GM18505 (cell line): ENCODE results near the gene KSR2.

ENCODE experiments used
- ATAC-seq: cut with Tn5 transposase; IDR thresholded peaks from one replicate; pipeline ENCODE4 v1.9.1; 2021; ENCODE audit not compliant: unreplicated experiment
- POLR2A ChIP-seq: IDR thresholded peaks from 4 replicates; pipeline ENCODE4 v1.6.1; 2011; ENCODE audit warnings: borderline replicate concordance; ENCODE audit not compliant: insufficient read depth, insufficient read length; ENCODE audit errors: extremely low read depth

Gene KSR2

DNA sequence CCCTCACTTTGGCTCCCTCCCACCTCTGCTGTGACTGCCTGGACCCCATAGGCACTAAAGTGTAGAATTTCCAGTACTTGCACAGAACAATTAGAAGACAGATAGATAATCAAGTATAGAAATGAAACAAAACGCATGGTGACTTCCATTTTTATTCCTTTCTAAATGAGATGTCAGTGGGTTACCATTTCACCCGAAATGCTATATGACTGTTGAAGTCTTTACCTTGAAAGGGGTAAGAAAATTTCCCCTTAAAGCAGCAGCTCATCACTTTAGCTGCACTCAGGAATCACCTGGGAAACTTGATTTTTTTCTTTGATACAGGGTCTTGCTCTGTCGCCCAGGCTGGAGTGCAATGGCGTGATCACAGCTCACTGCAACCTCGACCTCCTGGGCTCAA, 12.5 kb upstream of the KSR2 start:
- TF ChIP-seq POLR2A, result no peak
- no peak for ATAC-seq

DNA sequence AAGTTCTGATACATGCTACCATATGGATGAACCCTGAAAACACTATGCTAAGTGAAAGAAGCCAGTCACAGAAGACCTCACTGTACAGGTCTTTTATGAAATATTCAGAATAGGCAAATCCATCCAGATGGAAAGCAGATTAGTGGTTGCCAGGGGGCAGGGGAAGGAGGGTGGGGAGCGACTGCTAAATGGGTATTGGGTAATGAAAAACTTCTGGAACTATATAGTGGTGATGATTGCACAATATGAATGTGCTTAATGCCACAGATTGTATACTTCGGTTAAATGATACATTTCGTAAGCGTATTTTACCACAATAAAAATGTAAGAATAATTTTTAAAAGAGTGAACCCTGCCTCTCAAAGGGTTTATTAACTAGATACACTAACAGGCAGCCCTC, 11.8 kb upstream of the KSR2 start:
- TF ChIP-seq POLR2A, result no peak
- ATAC-seq, result no peak

- no peak for TF ChIP-seq POLR2A
- ATAC-seq, result no peak
These were observed 8.6 kb upstream of the KSR2 start for GRCh38 chr12:117977373-117977772.

DNA sequence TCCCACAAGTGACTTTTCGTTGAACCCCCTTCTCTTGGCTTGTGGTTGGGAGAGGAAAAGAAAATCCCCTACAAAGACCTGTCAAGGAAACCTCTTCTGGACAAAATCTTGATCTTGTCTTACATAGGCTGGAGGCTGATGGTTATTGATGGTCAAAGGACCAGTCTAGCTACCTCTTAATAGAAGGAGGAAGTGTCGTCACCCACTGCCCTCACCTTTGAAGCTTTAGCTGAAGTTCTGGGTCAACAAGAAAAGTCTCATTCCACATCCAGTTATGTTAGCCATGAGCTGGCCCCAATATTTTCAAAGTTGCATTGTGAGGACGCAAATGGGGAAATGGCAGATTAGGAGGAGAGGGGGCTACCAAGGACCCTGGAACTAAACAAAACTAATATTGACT, 6.2 kb upstream of the KSR2 start:
- ATAC-seq, result no peak
- no peak for TF ChIP-seq POLR2A

- ATAC-seq, result no peak
- no peak for TF ChIP-seq POLR2A
These were observed 3.5 kb upstream of the KSR2 start for GRCh38 chr12:117972301-117972700.

GRCh38 chr12:117970334-117970733, 1.5 kb upstream of the KSR2 start:
- ATAC-seq, result no peak
- TF ChIP-seq POLR2A, result no peak

- ATAC-seq, result no peak
- no peak for TF ChIP-seq POLR2A
These were observed 520 bp downstream of the KSR2 start for GRCh38 chr12:117968151-117968789.

- TF ChIP-seq POLR2A, result no peak
- ATAC-seq, result no peak
These were observed 1.3 kb downstream of the KSR2 start for GRCh38 chr12:117967512-117967911.

GRCh38 chr12:117967043-117967442, 1.7 kb downstream of the KSR2 start:
- ATAC-seq, result no peak
- no peak for TF ChIP-seq POLR2A

DNA sequence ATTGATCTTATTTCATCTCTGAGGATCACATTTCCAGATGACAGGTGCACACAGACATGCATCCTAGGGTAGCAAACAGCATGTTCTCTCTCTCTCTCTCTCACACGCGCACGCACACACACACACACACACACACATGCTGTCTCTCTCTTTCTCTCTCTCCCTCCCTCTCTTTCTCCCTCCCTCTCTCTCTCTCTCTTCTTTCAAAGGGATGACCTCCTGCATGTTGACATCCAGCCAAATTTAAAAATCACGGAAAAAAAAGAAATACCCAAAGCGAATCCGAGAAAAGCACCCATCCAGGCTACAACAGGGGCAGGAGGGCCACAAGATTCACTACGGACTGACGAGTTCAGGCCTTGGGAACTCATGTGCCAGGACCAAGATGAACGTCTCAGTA, 2.3 kb downstream of the KSR2 start:
- TF ChIP-seq POLR2A, result no peak
- ATAC-seq, result no peak

DNA sequence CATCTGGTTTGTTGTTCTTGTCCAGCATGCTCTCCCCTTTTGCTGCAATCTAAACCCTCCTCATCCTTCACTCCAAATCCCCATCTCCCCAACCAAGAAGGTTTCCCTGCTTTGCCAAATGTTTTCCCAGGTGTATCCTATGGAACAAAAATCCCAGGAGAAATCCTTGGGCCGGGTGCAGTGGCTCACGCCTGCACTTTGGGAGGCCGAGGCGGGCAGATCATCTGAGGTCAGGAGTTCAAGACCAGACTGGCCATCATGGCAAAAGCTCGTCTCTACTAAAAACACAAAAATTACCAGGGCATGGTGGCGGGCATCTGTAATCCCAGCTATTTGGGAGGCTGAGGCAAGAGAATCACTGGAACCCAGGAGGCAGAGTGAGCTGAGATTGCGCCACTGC, 5.0 kb downstream of the KSR2 start:
- ATAC-seq, result no peak
- TF ChIP-seq POLR2A, result no peak

DNA sequence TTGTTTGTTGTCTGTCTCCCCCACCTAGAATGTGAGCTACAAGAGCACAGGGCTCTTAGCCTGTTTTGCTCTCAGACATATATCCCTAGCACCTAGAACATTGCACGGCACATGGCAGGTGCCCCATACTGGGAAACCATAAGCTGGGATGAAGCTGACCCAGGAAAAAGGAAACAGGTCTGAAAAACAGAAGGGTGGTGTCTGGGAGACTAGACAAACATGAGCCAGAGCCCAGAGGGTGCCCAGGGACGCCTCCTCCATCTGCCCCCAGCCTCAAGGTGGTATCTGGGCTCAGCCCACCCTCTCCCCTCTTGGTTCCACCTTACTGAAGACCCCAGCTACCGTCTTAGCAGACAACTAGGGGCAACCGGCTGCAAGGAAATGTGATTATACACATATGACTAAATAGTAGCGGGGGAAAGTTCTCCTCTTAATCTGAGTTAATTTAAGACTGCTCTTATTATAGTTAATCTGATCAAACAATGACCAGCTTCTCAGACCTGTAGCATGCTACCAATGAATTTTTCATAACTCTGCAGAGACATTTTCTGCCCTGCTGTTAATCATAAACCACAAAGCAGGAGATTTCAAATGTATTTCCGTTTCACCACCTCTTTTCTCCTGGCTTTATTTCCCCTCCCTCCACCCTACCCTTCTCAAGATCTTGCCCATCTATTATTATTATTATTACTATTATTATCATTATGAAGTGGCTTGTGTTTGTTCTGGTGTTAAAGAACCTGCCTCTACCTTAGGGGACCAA, 31.9 kb downstream of the KSR2 start:
- TF ChIP-seq POLR2A, result no peak
- ATAC-seq, result no peak

- TF ChIP-seq POLR2A, result no peak
- ATAC-seq, result no peak
These were observed 35.2 kb downstream of the KSR2 start for GRCh38 chr12:117933545-117933944.

DNA sequence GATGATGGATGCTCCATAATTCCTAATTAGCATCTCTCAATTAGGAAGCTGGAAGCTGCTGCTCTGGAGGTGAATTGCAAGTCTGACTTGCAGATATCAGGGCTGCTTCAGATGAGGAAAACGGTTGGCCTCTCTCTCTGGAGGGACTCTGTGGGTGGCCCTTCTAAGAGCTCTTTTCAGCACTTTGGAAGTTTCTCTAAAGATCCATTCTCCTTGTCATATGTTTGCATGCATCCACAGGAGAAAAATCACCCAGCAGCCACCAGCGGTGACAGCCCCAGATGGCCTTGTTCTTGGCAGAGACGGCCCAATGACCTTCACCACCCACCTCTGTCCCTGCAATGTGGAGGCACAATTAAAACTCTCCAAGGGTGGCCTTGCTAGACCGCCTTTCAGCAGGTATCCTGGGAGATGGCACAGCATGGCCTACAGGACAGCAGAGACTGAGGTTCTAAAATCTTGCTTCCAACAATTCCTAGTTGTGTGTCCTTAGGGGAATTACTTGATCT, 42.3 kb downstream of the KSR2 start:
- ATAC-seq, result no peak
- TF ChIP-seq POLR2A, result no peak

DNA sequence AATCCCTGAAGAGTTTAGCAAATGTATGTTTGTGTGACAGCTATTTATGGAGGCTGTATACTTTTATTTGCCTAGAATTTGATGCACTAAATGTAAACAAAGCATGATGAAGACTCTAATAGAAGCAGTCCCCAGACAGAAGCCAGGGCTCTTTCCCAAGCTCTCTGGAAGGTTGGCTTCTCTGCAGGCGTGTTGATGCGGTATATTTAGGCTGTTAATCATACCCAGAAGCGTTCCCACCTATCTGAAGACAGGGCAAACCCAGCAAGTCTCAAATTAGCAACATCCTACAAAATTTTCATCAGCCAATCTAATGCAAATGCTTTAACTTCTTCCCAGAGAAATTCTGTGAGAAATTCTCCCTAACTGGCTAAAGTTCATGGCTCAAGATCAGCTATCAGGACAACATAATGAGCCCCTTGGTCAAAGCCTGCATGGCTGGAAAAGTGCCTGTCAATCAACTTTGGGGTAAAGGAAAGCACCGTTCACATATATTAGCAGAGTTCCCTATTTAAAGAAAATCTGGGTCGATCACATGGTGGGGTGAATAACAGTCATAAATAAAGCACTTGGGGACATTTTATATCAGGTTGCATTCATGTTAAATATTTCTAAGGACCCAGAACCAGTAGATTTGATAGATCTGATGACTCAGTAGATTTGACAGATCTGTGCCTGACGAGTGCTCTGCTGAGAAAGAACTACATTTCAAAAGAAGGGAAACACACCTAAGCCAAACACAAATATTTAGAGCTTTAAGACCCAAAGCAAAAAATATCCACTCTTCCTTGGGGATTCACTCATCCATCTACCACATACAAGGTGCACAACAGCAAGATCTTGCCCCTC, 46.6 kb downstream of the KSR2 start:
- no peak for TF ChIP-seq POLR2A
- ATAC-seq, result no peak
